Gastrocnemius medialis (tissue), 4 donors: Measurements from ENCODE around the gene ALK.

Source experiments
- CTCF ChIP-seq, 5 experiments: fragments of 450-650 bp in 3 of 5; fragments of 200-600 bp in 2 of 5; sonication (generic) in 2 of 5; IDR thresholded peaks in 4 of 5; conservative IDR thresholded peaks in 1 of 5; 1 replicate in 4 of 5; 2 replicates in 1 of 5; pipeline ENCODE4 v1.5.1; 2016 to 2019; ENCODE audit warnings: antibody characterized with exemption in 5 of 5, mild to moderate bottlenecking in 3 of 5, moderate library complexity in 3 of 5
- POLR2A ChIP-seq, 2 donors: fragments of 450-650 bp; IDR thresholded peaks; one replicate each; pipeline ENCODE4 v1.6.1; 2017; ENCODE audit warnings: antibody characterized with exemption in 2 of 2, mild to moderate bottlenecking in 2 of 2, moderate library complexity in 2 of 2

- TF ChIP-seq CTCF (IDR thresholded peaks at IDR 0.05 in 4 of 5, conservative IDR thresholded peaks at IDR 0.05 in 1 of 5) (no peak), POLR2A (IDR thresholded peaks at IDR 0.05) (no peak)
Measured at GRCh38 chr2:29308366-29308765, 613.0 kb downstream of the ALK start.
